GM12875 (cell line): Measurements from ENCODE around the gene ZNF296.

Experiments
- H3K4me3 ChIP-seq: one replicate; pipeline ENCODE4 v1.5.1; 2011; ENCODE audit warnings: low read depth, low read length, control low read depth
- CTCF ChIP-seq: IDR thresholded peaks from 2 replicates; pipeline ENCODE4 v1.5.1; 2011; ENCODE audit warnings: low read depth, mild to moderate bottlenecking, control low read depth, inconsistent platforms, low read length, moderate library complexity, borderline replicate concordance; ENCODE audit not compliant: insufficient read depth

The ZNF296 gene

GRCh38 chr19:45071969-45072790 lies 4.1 kb downstream of the ZNF296 start:
- no peak overlapping the region for H3K4me3 ChIP-seq
- TF ChIP-seq CTCF, result no peak

GRCh38 chr19:45071545-45071938 lies 4.7 kb downstream of the ZNF296 start:
- no peak for TF ChIP-seq CTCF

GRCh38 chr19:45070861-45071544 lies 5.3 kb downstream of the ZNF296 start:
- TF ChIP-seq CTCF, result no peak
- H3K4me3 ChIP-seq, result no peak overlapping the region

More at GRCh38 chr19:45071545-45071938, 4.7 kb downstream of the ZNF296 start:
- no peak overlapping the region for H3K4me3 ChIP-seq

DNA sequence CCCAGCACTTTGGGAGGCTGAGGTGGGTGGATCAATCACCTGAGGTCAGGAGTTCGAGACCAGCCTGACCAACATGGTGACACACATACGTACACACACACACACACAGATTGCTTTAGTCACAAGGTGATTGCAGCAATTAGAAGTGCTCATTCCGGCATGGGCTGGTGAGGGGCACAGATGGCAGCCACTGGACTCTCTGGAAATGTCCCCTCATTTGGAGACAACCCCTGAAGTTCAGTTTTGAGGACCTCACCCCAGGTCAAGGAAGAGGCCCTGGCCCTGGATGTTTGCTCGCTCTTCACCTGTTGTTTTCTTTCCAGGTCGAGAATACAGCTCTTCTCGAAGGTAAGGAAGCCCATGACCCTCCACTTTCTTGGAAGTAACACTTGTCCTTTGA lies 6.1 kb downstream of the ZNF296 start:
- TF ChIP-seq CTCF, result no peak
- no peak overlapping the region for H3K4me3 ChIP-seq

DNA sequence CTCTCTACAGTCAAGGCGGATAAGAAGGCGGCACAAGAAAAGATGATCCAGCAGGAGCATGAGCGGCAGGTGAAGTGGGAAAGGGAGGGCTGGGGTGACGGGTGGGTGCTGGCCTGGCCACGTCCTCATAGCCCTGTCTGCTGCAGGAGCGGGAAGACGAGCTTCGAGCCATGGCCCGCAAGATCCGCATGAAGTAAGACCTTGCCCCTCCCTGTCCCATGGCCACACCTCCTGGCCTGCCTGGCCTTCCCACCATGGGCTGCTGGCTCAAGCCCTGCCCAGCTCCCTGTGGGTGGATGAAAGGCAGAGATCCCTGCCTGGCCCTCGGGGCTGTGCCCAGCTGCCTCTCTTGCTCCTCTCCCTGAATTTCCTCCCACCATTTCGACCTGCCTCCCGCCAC lies 7.2 kb downstream of the ZNF296 start:
- no peak overlapping the region for H3K4me3 ChIP-seq
- TF ChIP-seq CTCF, result no peak

- no peak overlapping the region for H3K4me3 ChIP-seq
- no peak for TF ChIP-seq CTCF
Observed at GRCh38 chr19:45068041-45068440, 8.2 kb downstream of the ZNF296 start.
